Activated naive CD4-positive, alpha-beta T cell treated with anti-CD3 and anti-CD28 coated beads, Interleukin-2, amount 50 U/mL, for 16 hours (primary cell): Measurements from ENCODE around the gene NEK6.

Experiments
- DNase-seq: peaks from one replicate; pipeline ENCODE4 v3.0.0-alpha.2; 2020

NEK6 gene

GRCh38 chr9:124357721-124358361 lies 100.1 kb downstream of the NEK6 start:
- no peak for DNase-seq

GRCh38 chr9:124358631-124359030 lies 100.9 kb downstream of the NEK6 start:
- DNase-seq: no peak

- no peak for DNase-seq
These were observed 101.7 kb downstream of the NEK6 start for GRCh38 chr9:124359426-124359825.

GRCh38 chr9:124359855-124360678 lies 102.3 kb downstream of the NEK6 start:
- no peak for DNase-seq

GRCh38 chr9:124361128-124361527 lies 103.4 kb downstream of the NEK6 start:
- DNase-seq: no peak

- DNase-seq: no peak
These were observed 105.8 kb downstream of the NEK6 start for GRCh38 chr9:124363326-124364096.

GRCh38 chr9:124364141-124364540 lies 106.4 kb downstream of the NEK6 start:
- DNase-seq: no peak

GRCh38 chr9:124365036-124365435 lies 107.3 kb downstream of the NEK6 start:
- no peak for DNase-seq

GRCh38 chr9:124366476-124367220 lies 108.9 kb downstream of the NEK6 start:
- no peak for DNase-seq

- DNase-seq: no peak
These were observed 110.9 kb downstream of the NEK6 start for GRCh38 chr9:124368692-124369091.

- DNase-seq: no peak
These were observed 111.6 kb downstream of the NEK6 start for GRCh38 chr9:124369231-124369797.

GRCh38 chr9:124370896-124371582 lies 113.3 kb downstream of the NEK6 start:
- no peak for DNase-seq

- no peak for DNase-seq
These were observed 114.3 kb downstream of the NEK6 start for GRCh38 chr9:124372038-124372437.

- no peak for DNase-seq
These were observed 115.6 kb downstream of the NEK6 start for GRCh38 chr9:124373386-124373785.

- no peak for DNase-seq
These were observed 116.1 kb downstream of the NEK6 start for GRCh38 chr9:124373851-124374250.

GRCh38 chr9:124375726-124376125 lies 118.0 kb downstream of the NEK6 start:
- DNase-seq: no peak

GRCh38 chr9:124376329-124376728 lies 118.6 kb downstream of the NEK6 start:
- DNase-seq: no peak

GRCh38 chr9:124377551-124378406 lies 120.0 kb downstream of the NEK6 start:
- DNase-seq: no peak

- no peak for DNase-seq
These were observed 123.6 kb downstream of the NEK6 start for GRCh38 chr9:124381170-124381945.

GRCh38 chr9:124384210-124384609 lies 126.5 kb downstream of the NEK6 start:
- no peak for DNase-seq
